ENCODE data around the gene RAB17. TPM values are rescaled to one million over a fixed set of nuclear protein-coding genes. Genes with fewer than 3 reads are reported as not detected.
A peak's percentile ranks its signal among the peaks of the same experiment; 100 is the strongest.

Gene RAB17
- polyA plus RNA-seq, 1 donor (not counting 4 experiments of a cell fraction or from before 2014, with no cell fraction given) = 2.4 TPM

DNA sequence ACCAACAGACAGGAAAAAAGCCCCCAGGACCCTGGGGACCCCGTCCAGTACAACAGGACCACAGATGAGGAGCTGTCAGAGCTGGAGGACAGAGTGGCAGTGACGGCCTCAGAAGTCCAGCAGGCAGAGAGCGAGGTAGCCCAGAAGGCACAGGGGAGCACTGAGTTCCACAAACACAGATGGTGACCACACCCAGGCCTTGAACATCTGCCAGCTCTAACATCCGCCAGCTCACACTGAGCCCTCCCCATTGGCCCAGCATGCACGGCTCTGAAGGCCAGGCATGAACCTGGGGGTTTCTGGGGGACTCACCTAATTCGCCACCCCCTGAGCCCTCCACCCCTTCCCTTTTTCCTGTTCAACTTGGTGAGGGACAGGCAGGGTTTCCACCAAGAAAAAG is 49.7 kb downstream of the RAB17 start:
- Histone ChIP-seq H3K4me1 (ENCODE audit: control insufficient read depth, extremely low read depth, insufficient read depth, low read length) (peaks cover 5% of the 10 kb centered on the region), H3K27ac (ENCODE audit: control insufficient read depth, insufficient read depth, low read length) (no peak overlapping the region), H3K9ac (ENCODE audit: control insufficient read depth, extremely low read depth, insufficient read depth, low read length) (no peak overlapping the region), H2AFZ (ENCODE audit: control insufficient read depth, low read length) (no peak overlapping the region), H3K79me2 (ENCODE audit: control insufficient read depth, insufficient read depth, low read length) (no peaks in the 10 kb centered on the region), H3K4me3 (ENCODE audit: control insufficient read depth in 2 of 3, extremely low read depth in 1 of 3, insufficient read depth in 2 of 3, low read depth in 1 of 3, low read length in 3 of 3) (no peak overlapping the region), H3K36me3 (ENCODE audit: control insufficient read depth in 2 of 2, extremely low read depth in 1 of 2, insufficient read depth in 2 of 2, low read length in 2 of 2) (no peaks in the 10 kb centered on the region), H3K27me3 (ENCODE audit: control insufficient read depth, extremely low read depth, insufficient read depth, low read length) (no peaks in the 10 kb centered on the region), H3K4me2 (ENCODE audit: control insufficient read depth, extremely low read depth, insufficient read depth, low read depth, low read length) (no peak overlapping the region), H3K9me3 (ENCODE audit: control insufficient read depth, low read depth, low read length) (no peaks in the 10 kb centered on the region), H3K9me1 (ENCODE audit: control insufficient read depth, extremely low read depth, insufficient read depth, low read length) (peaks cover 3% of the 10 kb centered on the region), H4K20me1 (ENCODE audit: control insufficient read depth, extremely low read depth, insufficient read depth, low read length) (no peaks in the 10 kb centered on the region)
- TF ChIP-seq EZH2 (IDR thresholded peaks at IDR 0.05; ENCODE audit: low read length) = no peak
- TF ChIP-seq, protein P1, sequence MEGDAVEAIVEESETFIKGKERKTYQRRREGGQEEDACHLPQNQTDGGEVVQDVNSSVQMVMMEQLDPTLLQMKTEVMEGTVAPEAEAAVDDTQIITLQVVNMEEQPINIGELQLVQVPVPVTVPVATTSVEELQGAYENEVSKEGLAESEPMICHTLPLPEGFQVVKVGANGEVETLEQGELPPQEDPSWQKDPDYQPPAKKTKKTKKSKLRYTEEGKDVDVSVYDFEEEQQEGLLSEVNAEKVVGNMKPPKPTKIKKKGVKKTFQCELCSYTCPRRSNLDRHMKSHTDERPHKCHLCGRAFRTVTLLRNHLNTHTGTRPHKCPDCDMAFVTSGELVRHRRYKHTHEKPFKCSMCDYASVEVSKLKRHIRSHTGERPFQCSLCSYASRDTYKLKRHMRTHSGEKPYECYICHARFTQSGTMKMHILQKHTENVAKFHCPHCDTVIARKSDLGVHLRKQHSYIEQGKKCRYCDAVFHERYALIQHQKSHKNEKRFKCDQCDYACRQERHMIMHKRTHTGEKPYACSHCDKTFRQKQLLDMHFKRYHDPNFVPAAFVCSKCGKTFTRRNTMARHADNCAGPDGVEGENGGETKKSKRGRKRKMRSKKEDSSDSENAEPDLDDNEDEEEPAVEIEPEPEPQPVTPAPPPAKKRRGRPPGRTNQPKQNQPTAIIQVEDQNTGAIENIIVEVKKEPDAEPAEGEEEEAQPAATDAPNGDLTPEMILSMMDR (optimal IDR thresholded peaks at IDR 0.05 in 1 of 3, IDR thresholded peaks at IDR 0.05 in 1 of 3, conservative IDR thresholded peaks at IDR 0.05 in 1 of 3; ENCODE audit: extremely low read depth in 1 of 3, insufficient read depth in 2 of 3, low read length in 3 of 3) = no peak
- peak; percentile 9 for DNase-seq (ENCODE audit: low read depth, low spot score)
- dilution Hi-C loops (cut with MboI; ENCODE audit: extremely low pct_ligation_motif_present, low sequenced_read_pairs) = no loop called here
- FAIRE-seq = no peak

DNA sequence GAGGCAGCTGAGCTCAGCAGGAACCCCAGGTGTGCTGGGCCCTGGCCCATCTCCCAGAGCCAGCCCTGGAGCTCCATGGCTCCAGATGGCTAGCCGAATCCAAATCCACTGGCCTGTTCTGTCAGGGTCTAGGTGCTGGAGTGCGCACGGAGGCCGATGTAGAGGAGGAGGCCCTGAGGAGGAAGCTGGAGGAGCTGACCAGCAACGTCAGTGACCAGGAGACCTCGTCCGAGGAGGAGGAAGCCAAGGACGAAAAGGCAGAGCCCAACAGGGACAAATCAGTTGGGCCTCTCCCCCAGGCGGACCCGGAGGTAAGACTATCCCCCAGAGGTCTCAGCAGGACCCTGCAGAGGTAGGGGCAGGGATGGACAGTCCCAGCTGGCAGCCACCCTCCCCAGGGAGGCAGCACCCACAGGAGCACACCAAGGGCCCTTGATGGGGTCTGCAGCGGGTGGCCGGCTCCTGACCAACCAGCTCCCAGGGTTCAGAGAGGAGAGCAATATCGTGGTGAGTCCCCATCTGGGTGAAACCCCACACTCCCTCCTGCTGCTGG is 50.2 kb downstream of the RAB17 start:
- Histone ChIP-seq H3K4me2 (ENCODE audit: control insufficient read depth, extremely low read depth, insufficient read depth, low read depth, low read length) (no peak overlapping the region), H3K4me3 (ENCODE audit: control insufficient read depth in 2 of 3, extremely low read depth in 1 of 3, insufficient read depth in 2 of 3, low read depth in 1 of 3, low read length in 3 of 3) (no peak overlapping the region), H2AFZ (ENCODE audit: control insufficient read depth, low read length) (no peak overlapping the region), H3K9ac (ENCODE audit: control insufficient read depth, extremely low read depth, insufficient read depth, low read length) (no peak overlapping the region), H3K9me3 (ENCODE audit: control insufficient read depth, low read depth, low read length) (no peaks in the 10 kb centered on the region), H3K36me3 (ENCODE audit: control insufficient read depth in 2 of 2, extremely low read depth in 1 of 2, insufficient read depth in 2 of 2, low read length in 2 of 2) (no peaks in the 10 kb centered on the region), H4K20me1 (ENCODE audit: control insufficient read depth, extremely low read depth, insufficient read depth, low read length) (no peaks in the 10 kb centered on the region), H3K4me1 (ENCODE audit: control insufficient read depth, extremely low read depth, insufficient read depth, low read length) (peaks cover 5% of the 10 kb centered on the region), H3K79me2 (ENCODE audit: control insufficient read depth, insufficient read depth, low read length) (no peaks in the 10 kb centered on the region), H3K9me1 (ENCODE audit: control insufficient read depth, extremely low read depth, insufficient read depth, low read length) (peaks cover 3% of the 10 kb centered on the region), H3K27ac (ENCODE audit: control insufficient read depth, insufficient read depth, low read length) (no peak overlapping the region), H3K27me3 (ENCODE audit: control insufficient read depth, extremely low read depth, insufficient read depth, low read length) (no peaks in the 10 kb centered on the region)
- dilution Hi-C loops (cut with MboI; ENCODE audit: extremely low pct_ligation_motif_present, low sequenced_read_pairs) = no loop called here
- DNase-seq (ENCODE audit: low read depth, low spot score) = no peak
- TF ChIP-seq EZH2 (IDR thresholded peaks at IDR 0.05; ENCODE audit: low read length) = no peak
- TF ChIP-seq, protein P1 (optimal IDR thresholded peaks at IDR 0.05 in 1 of 3, IDR thresholded peaks at IDR 0.05 in 1 of 3, conservative IDR thresholded peaks at IDR 0.05 in 1 of 3; ENCODE audit: extremely low read depth in 1 of 3, insufficient read depth in 2 of 3, low read length in 3 of 3) = no peak
- no peak for FAIRE-seq

All from keratinocyte (primary cell).